NCI-H1930 (cell line): Measurements from ENCODE around the gene LGALS8.

Experiments
- DNase-seq, 2 experiments: peaks; one replicate each; lab custom pipeline; 2025; lab: John Stamatoyannopoulos, UW

Gene LGALS8

GRCh38 chr1:236590553-236591150 lies 66.9 kb downstream of the LGALS8 start:
- DNase-seq: no peak

GRCh38 chr1:236602171-236602570 lies 78.4 kb downstream of the LGALS8 start:
- no peak for DNase-seq
